GM19372 (cell line): ENCODE data around the gene POU2F1.
"Not testable (repeated sequence)": the region's sequence is repeated elsewhere in the genome, so short reads cannot be mapped to it uniquely, and the experiment has no call there.

Experiments
- ATAC-seq: cut with Tn5 transposase; IDR thresholded peaks from one replicate; pipeline ENCODE4 v1.9.1; 2021; ENCODE audit warnings: mild to moderate bottlenecking, low read depth, moderate library complexity; ENCODE audit not compliant: unreplicated experiment

Gene POU2F1

DNA sequence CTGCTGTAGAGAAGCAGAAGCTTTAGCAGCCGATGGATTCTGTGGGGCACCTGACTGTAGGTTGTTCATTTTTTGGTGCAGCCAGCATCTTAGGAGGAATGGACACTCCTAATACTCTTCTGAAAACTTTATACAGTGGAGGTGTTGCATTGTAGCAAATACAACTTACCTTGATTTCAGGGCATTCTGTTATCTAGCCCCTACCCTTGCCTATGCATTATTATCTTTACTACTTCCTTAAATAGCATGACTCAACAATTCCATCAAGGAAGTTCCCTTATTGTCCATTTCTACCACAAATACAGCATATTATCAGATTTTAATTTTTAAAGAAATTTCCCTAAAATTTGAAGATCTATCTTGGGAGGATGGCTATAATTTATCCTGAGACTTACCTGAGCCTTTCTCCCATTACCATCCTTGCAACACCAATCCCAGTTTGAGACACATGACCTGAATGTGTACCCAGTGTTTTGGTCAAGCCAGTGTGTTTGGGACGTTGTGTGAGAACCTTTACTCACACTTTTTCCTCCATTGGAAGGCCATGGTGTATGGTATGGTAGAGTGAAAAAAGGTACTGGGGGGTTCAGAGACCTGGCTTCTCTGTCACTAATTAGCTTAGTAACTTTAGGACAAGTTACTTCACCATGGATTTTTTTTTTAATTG lies 9.2 kb downstream of the POU2F1 start:
- no peak for ATAC-seq

GRCh38 chr1:167230437-167230836 lies 9.8 kb downstream of the POU2F1 start:
- no peak for ATAC-seq

DNA sequence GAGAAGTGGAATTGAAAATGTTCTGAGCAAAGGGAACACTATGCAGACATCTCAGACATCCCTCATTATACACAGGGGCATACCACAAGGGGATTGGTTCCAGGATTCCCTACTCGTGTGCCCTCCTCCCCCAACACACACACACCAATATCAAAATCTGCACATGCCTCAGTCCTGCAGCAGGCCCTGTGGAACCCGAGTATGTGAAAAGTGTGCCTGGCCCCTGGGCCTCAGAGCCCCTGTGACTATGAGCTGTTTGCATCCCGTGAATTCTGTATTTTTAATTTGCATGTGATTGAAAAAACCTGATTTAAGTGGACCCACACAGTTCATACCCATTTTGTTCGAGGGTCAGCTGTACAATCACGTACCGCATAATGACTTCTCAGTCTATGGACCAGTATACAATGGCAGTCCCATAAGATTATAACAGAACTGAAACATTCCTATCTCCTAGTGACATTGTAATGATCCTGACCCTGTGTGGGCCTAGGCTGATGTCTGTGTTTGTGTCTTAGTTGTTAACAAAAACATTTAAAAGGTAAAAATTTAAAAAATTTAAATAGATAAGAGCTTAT lies 11.3 kb downstream of the POU2F1 start:
- ATAC-seq: no peak

DNA sequence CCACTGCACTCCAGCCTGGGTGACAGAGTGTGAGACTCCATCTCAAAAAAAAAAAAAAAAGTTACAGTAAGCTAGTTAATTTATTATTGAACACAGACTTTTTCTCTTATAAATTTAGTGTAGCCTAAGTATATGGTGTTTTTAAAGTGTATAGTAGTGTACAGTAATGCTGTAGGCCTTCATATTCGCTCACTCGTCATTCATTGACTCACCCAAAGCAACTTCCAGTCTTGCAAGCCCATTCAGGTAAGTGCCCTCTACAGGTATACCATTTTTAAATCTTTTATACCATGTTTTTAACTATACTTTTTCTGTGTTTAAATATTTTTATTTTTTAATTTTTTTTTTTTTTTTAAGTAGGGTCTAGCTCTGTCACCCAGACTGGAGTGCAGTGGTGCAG lies 12.1 kb downstream of the POU2F1 start:
- no peak for ATAC-seq

DNA sequence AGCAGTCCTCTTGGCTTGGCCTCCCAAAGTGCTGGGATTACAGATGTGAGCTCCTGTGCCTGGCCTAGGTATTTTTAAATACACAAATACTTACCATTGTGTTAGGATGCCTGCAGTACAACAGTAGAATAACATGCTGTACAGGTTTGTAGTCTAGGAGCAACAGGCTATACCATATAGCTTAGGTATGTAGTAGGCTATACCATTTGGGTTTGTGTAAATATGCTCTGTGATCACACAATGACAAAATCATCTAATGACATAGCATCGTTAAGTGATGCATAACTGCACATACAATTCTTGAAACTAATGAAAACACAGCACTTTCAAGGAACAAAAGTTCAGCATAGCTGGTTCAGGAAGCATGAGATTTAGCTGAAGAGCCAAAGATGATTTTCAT lies 12.7 kb downstream of the POU2F1 start:
- no peak for ATAC-seq

- ATAC-seq: no peak
These were observed 16.3 kb downstream of the POU2F1 start for GRCh38 chr1:167237000-167237399.

DNA sequence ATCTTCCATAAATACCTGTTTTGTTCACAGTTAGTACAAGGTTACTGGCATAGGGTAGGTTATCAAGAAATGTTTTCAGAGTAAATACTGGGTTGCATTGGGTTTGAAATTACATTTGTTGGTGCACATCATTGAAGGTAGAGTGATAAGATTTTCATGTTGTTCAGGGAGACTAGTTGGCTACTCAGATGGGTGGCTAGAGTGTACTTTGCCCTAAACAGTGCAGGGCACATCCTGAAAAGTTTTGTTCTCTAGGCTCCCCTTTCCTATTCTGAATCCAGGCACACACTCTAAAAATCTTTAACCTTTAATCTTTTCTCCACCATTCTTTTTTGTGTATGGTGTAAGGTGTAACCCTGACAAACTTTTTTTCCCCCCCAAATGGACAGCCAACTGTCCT lies 18.0 kb downstream of the POU2F1 start:
- ATAC-seq: no peak

DNA sequence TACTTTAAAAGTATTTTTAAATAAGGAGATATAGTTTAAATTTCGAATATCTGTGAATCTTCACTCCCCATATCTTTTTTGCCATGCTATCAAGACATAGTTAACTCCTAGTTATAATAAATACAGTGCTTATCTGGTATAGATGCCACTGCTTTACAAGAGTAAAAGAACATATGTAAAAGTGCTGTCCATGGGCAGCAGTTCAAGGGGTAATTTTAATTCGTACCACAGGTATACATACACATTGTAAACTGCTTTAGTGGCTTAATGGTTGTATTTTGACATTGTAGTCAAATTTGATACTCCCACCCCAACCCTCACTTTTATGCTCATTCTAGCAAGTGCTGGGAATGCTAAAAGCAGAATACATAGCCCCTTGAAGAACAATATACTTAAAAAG lies 18.6 kb downstream of the POU2F1 start:
- ATAC-seq: no peak

- no peak for ATAC-seq
These were observed 23.6 kb downstream of the POU2F1 start for GRCh38 chr1:167244244-167244643.

DNA sequence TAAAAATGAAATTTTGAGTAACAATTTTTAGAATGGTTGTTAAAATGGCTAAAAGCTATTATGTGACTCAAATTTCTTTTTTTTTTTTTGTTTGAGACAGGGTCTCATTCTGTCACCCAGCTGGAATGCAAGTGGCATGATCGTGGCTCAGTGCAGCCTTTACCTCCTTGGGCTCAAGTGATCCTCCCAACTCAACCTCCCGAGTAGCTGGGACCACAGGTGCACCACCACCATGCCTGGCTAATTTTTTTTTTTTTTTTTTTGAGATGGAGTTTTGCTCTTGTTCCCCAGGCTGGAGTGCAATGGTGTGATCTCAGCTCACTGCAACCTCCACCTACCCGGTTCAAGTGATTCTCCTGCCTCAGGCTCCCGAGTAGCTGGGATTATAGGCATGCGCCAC lies 24.5 kb downstream of the POU2F1 start:
- not testable (repeated sequence) for ATAC-seq

- no peak for ATAC-seq
These were observed 26.3 kb downstream of the POU2F1 start for GRCh38 chr1:167246971-167247370.

- no peak for ATAC-seq
These were observed 27.1 kb downstream of the POU2F1 start for GRCh38 chr1:167247754-167248153.

GRCh38 chr1:167248707-167249642 lies 28.3 kb downstream of the POU2F1 start:
- no peak for ATAC-seq

- no peak for ATAC-seq
These were observed 29.0 kb downstream of the POU2F1 start for GRCh38 chr1:167249702-167250101.

GRCh38 chr1:167250482-167250881 lies 29.8 kb downstream of the POU2F1 start:
- ATAC-seq: no peak

- no peak for ATAC-seq
These were observed 30.8 kb downstream of the POU2F1 start for GRCh38 chr1:167251472-167251871.

- no peak for ATAC-seq
These were observed 32.3 kb downstream of the POU2F1 start for GRCh38 chr1:167252986-167253385.

DNA sequence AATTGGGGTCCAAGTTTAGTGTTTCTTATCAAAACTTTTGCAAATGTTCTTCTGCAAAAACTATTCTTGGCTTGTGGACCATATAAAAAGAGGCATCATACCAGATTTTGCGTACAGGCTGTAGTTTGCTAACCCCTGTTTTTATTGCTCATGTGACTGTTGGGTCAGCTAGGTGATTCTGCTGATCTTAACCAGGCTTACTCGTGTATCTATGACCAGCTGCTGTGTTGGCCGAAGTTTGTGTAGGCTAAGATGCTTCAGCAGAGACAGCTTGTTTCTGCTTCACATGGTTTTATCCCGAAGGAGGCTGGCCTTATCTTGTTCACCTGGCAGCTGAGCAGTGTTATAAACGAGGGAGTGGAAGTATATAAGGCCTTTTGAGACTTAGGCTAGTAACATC lies 38.2 kb downstream of the POU2F1 start:
- no peak for ATAC-seq

DNA sequence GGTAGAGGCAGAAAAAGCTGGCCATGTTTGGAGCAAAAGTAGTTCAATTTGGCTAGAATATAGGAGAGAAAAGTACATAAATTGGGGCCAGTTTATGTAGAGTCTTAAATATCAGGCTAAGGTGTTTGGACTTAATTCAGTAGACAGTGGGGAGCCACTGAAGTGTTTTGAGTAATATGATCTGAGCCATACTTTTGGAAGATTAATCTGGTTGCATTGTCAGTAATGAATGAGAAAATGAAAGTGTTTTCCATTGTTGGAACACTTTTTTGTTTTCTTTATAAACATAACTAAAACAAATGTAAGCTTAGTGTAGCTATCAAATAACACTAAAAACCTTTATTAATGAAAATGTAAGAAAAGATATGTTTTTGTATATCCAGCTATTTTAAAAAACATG lies 42.1 kb downstream of the POU2F1 start:
- no peak for ATAC-seq

- ATAC-seq: no peak
These were observed 42.7 kb downstream of the POU2F1 start for GRCh38 chr1:167263344-167263743.

DNA sequence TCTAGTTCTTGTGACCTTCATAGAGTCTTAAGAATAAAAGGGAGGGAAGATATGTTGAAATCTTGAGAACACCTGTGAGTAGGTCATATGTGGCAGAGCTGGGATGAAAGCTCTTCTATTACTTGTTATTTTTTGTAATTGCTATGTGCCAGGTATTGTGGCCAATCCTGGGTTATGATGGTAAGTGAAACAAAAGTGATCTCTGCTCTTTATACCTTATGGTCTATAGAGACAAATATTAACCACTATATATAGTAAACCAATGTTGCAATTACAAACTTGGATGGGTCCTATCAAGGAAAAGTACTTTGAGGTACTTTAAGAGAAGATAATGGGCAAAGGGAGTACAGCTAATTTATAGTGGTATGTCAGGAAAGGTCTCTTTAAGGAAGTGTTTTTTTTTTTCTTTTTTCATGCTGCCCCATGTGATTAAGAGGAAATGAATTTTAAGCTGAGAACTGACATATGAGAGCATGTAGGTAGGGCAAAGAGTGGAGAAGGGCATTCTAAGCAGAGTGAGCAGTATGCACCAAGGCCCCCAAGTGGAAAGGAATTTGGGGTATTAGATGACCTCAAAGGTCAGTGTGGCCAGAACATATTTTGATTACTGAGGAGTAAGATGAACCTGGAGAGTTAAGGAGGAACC lies 43.3 kb downstream of the POU2F1 start:
- no peak for ATAC-seq
